AG09319 (cell line): ENCODE measurements around the gene PRKAR2B.
"Not testable (repeated sequence)": the region's sequence is repeated elsewhere in the genome, so short reads cannot be mapped to it uniquely, and the experiment has no call there.

ENCODE experiments used
- DNase-seq: peaks from one replicate; pipeline ENCODE4 v3.0.0-alpha.2; 2010; ENCODE audit warnings: low read depth; ENCODE audit errors: extremely low read depth
- TF ChIP-seq, protein P1 (sequence below): IDR thresholded peaks from 2 replicates; pipeline ENCODE4 v1.5.1; 2011; ENCODE audit warnings: low read depth, mild to moderate bottlenecking, inconsistent platforms, low read length, moderate library complexity

The PRKAR2B gene

GRCh38 chr7:107125475-107125874 lies 81.0 kb downstream of the PRKAR2B start:
- no peak for DNase-seq
- TF ChIP-seq, protein P1, sequence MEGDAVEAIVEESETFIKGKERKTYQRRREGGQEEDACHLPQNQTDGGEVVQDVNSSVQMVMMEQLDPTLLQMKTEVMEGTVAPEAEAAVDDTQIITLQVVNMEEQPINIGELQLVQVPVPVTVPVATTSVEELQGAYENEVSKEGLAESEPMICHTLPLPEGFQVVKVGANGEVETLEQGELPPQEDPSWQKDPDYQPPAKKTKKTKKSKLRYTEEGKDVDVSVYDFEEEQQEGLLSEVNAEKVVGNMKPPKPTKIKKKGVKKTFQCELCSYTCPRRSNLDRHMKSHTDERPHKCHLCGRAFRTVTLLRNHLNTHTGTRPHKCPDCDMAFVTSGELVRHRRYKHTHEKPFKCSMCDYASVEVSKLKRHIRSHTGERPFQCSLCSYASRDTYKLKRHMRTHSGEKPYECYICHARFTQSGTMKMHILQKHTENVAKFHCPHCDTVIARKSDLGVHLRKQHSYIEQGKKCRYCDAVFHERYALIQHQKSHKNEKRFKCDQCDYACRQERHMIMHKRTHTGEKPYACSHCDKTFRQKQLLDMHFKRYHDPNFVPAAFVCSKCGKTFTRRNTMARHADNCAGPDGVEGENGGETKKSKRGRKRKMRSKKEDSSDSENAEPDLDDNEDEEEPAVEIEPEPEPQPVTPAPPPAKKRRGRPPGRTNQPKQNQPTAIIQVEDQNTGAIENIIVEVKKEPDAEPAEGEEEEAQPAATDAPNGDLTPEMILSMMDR, result no peak

DNA sequence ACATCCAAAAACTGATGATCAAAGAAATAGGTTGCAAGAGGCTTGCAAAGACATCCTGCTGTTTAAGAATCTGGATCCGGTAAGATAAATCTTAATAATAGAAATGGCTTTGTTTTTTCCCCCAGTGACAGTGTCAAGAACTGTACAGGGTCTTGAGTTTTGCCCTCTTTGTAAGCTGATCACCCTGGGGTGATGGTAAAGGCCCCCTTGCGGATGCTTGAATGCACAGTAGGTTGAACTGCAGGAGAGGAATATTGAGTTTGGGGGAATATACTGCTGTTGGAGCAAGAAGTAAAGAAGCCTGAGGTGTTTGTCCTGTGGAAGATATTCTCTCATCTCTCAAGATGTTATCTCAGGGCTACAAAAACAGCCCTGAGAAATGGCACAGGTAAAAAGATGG lies 83.7 kb downstream of the PRKAR2B start:
- TF ChIP-seq, protein P1, result no peak
- DNase-seq, result no peak

DNA sequence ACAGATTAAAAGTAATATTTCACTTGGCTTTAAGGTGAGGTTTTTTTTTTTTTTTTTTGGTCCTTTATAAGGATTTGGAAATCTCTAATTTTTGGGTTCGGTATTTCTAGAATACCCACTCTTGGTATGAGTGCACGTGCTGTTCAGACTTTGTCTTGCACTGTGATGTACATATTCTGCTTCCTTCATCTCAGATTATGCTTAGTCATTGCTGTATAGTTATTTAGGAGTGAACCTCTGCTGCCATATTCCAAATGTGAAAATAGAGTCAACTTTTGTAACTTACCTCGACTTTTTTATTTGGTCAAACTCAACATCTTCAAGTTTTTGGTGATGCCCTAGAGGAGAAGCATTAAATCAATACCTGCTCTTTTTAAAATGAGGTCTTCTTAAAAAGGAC lies 84.2 kb downstream of the PRKAR2B start:
- TF ChIP-seq, protein P1, result no peak
- DNase-seq, result no peak

GRCh38 chr7:107130487-107131220 lies 86.1 kb downstream of the PRKAR2B start:
- no peak for DNase-seq
- TF ChIP-seq, protein P1, result no peak

- DNase-seq, result no peak
- TF ChIP-seq, protein P1, result no peak
Observed at GRCh38 chr7:107133396-107133795, 88.9 kb downstream of the PRKAR2B start.

GRCh38 chr7:107138696-107139420 lies 94.4 kb downstream of the PRKAR2B start:
- TF ChIP-seq, protein P1, result no peak

DNA sequence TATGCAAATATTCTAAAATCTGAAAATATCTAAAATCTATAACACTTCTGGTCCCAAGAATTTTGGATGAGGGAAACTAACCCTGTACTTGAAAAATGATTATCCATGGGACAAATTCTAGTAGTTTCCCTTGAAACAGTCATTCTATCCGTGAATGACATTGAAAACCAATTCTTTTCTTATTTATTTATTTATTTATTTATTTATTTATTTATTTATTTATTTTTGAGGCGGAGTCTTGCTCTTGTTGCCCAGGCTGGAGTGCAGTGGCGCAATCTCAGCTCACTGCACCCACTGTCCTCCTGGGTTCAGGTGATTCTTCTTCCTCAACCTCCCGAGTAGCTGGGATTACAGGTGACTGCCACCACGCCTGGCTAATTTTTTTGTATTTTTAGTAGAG lies 99.4 kb downstream of the PRKAR2B start:
- not testable (repeated sequence) for DNase-seq

More at GRCh38 chr7:107138696-107139420, 94.4 kb downstream of the PRKAR2B start:
- no peak for DNase-seq
